Lower lobe of right lung (tissue), 2 donors: ENCODE data around the gene RASA4. TPM values are rescaled to one million over a fixed set of nuclear protein-coding genes. Genes with fewer than 3 reads are reported as not detected.
"Not testable (repeated sequence)": the region's sequence is repeated elsewhere in the genome, so short reads cannot be mapped to it uniquely, and the experiment has no call there.

Experiments
- ATAC-seq, 2 donors: fragments of 200-7000 bp; cut with Tn5 transposase; one replicate each; pipeline ENCODE4 v1.9.1; 2020 to 2022; ENCODE audit warnings: mild to moderate bottlenecking in 2 of 2, moderate library complexity in 2 of 2
- DNase-seq: peaks from one replicate; pipeline ENCODE4 v3.0.0-alpha.2; 2020
- H3K27ac ChIP-seq: fragments of 200-600 bp; one replicate; pipeline ENCODE4 v1.8.0; 2022
- H3K27me3 ChIP-seq: fragments of 200-600 bp; one replicate; pipeline ENCODE4 v1.8.0; 2022; ENCODE audit warnings: low read depth
- H3K36me3 ChIP-seq: fragments of 200-600 bp; one replicate; pipeline ENCODE4 v1.8.0; 2022; ENCODE audit warnings: mild to moderate bottlenecking
- H3K4me1 ChIP-seq: fragments of 200-600 bp; one replicate; pipeline ENCODE4 v1.8.0; 2022
- H3K4me3 ChIP-seq: fragments of 200-600 bp; one replicate; pipeline ENCODE4 v1.8.0; 2022; ENCODE audit warnings: mild to moderate bottlenecking
- H3K9me3 ChIP-seq: fragments of 200-600 bp; one replicate; pipeline ENCODE4 v1.8.0; 2022
- intact Hi-C: fragments of 100-400 bp; cut with DNase I; formaldehyde crosslinking; loops from one replicate; pipeline ENCODE4 v1.11.0; 2022
- total RNA-seq: library from RNA; stranded (reverse); fragmentation: NEBNext Ultra II Directional; extraction: Animal tissue kit (Norgen Biotek cat#: 25700); gene quantifications from one replicate; pipeline ENCODE4 v1.2.1, GENCODE V29; 2021
- donor health status: DM: no; HTN: yes; CAD: no; lungs with severe emphysema.

The RASA4 gene
- total RNA-seq, 1 donor from 2014 or later, result 47.1 TPM

- H3K4me3 ChIP-seq, ATAC-seq, DNase-seq, intact Hi-C loops, H3K27me3 ChIP-seq, H3K27ac ChIP-seq, H3K4me1 ChIP-seq, H3K36me3 ChIP-seq, H3K9me3 ChIP-seq: not testable (repeated sequence)
Observed at GRCh38 chr7:102614873-102615272, 1.7 kb downstream of the RASA4 start.

- intact Hi-C loops, H3K4me1 ChIP-seq, H3K9me3 ChIP-seq, H3K27me3 ChIP-seq, H3K4me3 ChIP-seq, H3K27ac ChIP-seq, H3K36me3 ChIP-seq, DNase-seq: not testable (repeated sequence)
- peak; percentile 39 to 42 for ATAC-seq
Observed at GRCh38 chr7:102614346-102614697, 2.2 kb downstream of the RASA4 start.

- intact Hi-C loops, H3K27me3 ChIP-seq, DNase-seq, H3K4me1 ChIP-seq, ATAC-seq, H3K4me3 ChIP-seq, H3K27ac ChIP-seq, H3K9me3 ChIP-seq, H3K36me3 ChIP-seq: not testable (repeated sequence)
Observed at GRCh38 chr7:102613575-102614345, 2.8 kb downstream of the RASA4 start.

- H3K4me3 ChIP-seq, result not testable (repeated sequence)
- DNase-seq, result peak; percentile 45
Observed at GRCh38 chr7:102611675-102612325, 4.8 kb downstream of the RASA4 start.

GRCh38 chr7:102611013-102611674, 5.4 kb downstream of the RASA4 start:
- H3K27ac ChIP-seq, H3K36me3 ChIP-seq, H3K4me3 ChIP-seq, H3K9me3 ChIP-seq, H3K4me1 ChIP-seq, intact Hi-C loops, H3K27me3 ChIP-seq, DNase-seq: not testable (repeated sequence)
- ATAC-seq, result peak; percentile 57 to 59

More at GRCh38 chr7:102611675-102612325, 4.8 kb downstream of the RASA4 start:
- H3K9me3 ChIP-seq, H3K36me3 ChIP-seq, intact Hi-C loops, H3K27me3 ChIP-seq, H3K4me1 ChIP-seq, ATAC-seq, H3K27ac ChIP-seq: not testable (repeated sequence)

GRCh38 chr7:102610441-102610840, 6.1 kb downstream of the RASA4 start:
- H3K36me3 ChIP-seq, H3K4me3 ChIP-seq, H3K4me1 ChIP-seq, ATAC-seq, intact Hi-C loops, H3K9me3 ChIP-seq, H3K27me3 ChIP-seq, H3K27ac ChIP-seq: not testable (repeated sequence)
- DNase-seq, result peak; percentile 40

- DNase-seq, H3K27me3 ChIP-seq, ATAC-seq, H3K9me3 ChIP-seq, H3K27ac ChIP-seq, intact Hi-C loops, H3K4me1 ChIP-seq, H3K4me3 ChIP-seq, H3K36me3 ChIP-seq: not testable (repeated sequence)
Observed at GRCh38 chr7:102609734-102610133, 6.8 kb downstream of the RASA4 start.

GRCh38 chr7:102606848-102607247, 9.7 kb downstream of the RASA4 start:
- H3K27ac ChIP-seq, DNase-seq, H3K4me1 ChIP-seq, H3K9me3 ChIP-seq, H3K4me3 ChIP-seq, H3K36me3 ChIP-seq, intact Hi-C loops, H3K27me3 ChIP-seq, ATAC-seq: not testable (repeated sequence)

- H3K27ac ChIP-seq, H3K4me1 ChIP-seq, DNase-seq, H3K27me3 ChIP-seq, H3K4me3 ChIP-seq, H3K9me3 ChIP-seq, H3K36me3 ChIP-seq, intact Hi-C loops: not testable (repeated sequence)
- ATAC-seq, result peak; percentile 8 to 11
Observed at GRCh38 chr7:102604431-102605145, 12.0 kb downstream of the RASA4 start.

GRCh38 chr7:102602317-102602716, 14.2 kb downstream of the RASA4 start:
- H3K36me3 ChIP-seq, ATAC-seq, intact Hi-C loops, H3K4me1 ChIP-seq, H3K4me3 ChIP-seq, H3K27me3 ChIP-seq, DNase-seq, H3K27ac ChIP-seq, H3K9me3 ChIP-seq: not testable (repeated sequence)

GRCh38 chr7:102599699-102600098, 16.9 kb downstream of the RASA4 start:
- H3K4me1 ChIP-seq, intact Hi-C loops, DNase-seq, H3K4me3 ChIP-seq, H3K27ac ChIP-seq, ATAC-seq, H3K9me3 ChIP-seq, H3K27me3 ChIP-seq, H3K36me3 ChIP-seq: not testable (repeated sequence)

GRCh38 chr7:102596036-102596435, 20.5 kb downstream of the RASA4 start:
- ATAC-seq, H3K4me3 ChIP-seq, DNase-seq, H3K4me1 ChIP-seq, H3K27ac ChIP-seq, intact Hi-C loops, H3K27me3 ChIP-seq, H3K9me3 ChIP-seq, H3K36me3 ChIP-seq: not testable (repeated sequence)

- H3K27ac ChIP-seq, H3K9me3 ChIP-seq, H3K27me3 ChIP-seq, DNase-seq, H3K36me3 ChIP-seq, intact Hi-C loops, H3K4me1 ChIP-seq, H3K4me3 ChIP-seq: not testable (repeated sequence)
- ATAC-seq, result peak; percentile 56 to 70
Observed at GRCh38 chr7:102593637-102594334, 22.8 kb downstream of the RASA4 start.
